HG03095 (cell line): ENCODE data around the gene NDC1.
"Not testable (repeated sequence)": the region's sequence is repeated elsewhere in the genome, so short reads cannot be mapped to it uniquely, and the experiment has no call there.

Experiments used
- ATAC-seq: cut with Tn5 transposase; IDR thresholded peaks from one replicate; pipeline ENCODE4 v1.9.1; 2021; ENCODE audit warnings: moderate library complexity; ENCODE audit not compliant: unreplicated experiment

The NDC1 gene

GRCh38 chr1:53766194-53766742 lies 71.8 kb downstream of the NDC1 start:
- ATAC-seq = no peak

GRCh38 chr1:53765657-53766056 lies 72.4 kb downstream of the NDC1 start:
- ATAC-seq = no peak

GRCh38 chr1:53763911-53764310 lies 74.2 kb downstream of the NDC1 start:
- ATAC-seq = no peak

GRCh38 chr1:53763461-53763860 lies 74.6 kb downstream of the NDC1 start:
- ATAC-seq = no peak

GRCh38 chr1:53760497-53760896 lies 77.6 kb downstream of the NDC1 start:
- ATAC-seq = not testable (repeated sequence)

- no peak for ATAC-seq
Measured at GRCh38 chr1:53755874-53756273, 82.2 kb downstream of the NDC1 start.

- ATAC-seq = no peak
Measured at GRCh38 chr1:53754484-53755312, 83.4 kb downstream of the NDC1 start.

- no peak for ATAC-seq
Measured at GRCh38 chr1:53752281-53752680, 85.8 kb downstream of the NDC1 start.

- ATAC-seq = no peak
Measured at GRCh38 chr1:53747841-53748240, 90.3 kb downstream of the NDC1 start.

GRCh38 chr1:53740621-53741105 lies 97.4 kb downstream of the NDC1 start:
- ATAC-seq = no peak

- peak; percentile 98 for ATAC-seq
Measured at GRCh38 chr1:53739109-53739681, 98.9 kb downstream of the NDC1 start, which contains the start of gene GLIS1. TSS of gene GLIS1 (minus strand) at chr1:53739164. CDS start at chr1:53738064, 1,100 bp downstream.

GRCh38 chr1:53738205-53739108 lies 99.6 kb downstream of the NDC1 start:
- no peak for ATAC-seq

- ATAC-seq = no peak
Measured at GRCh38 chr1:53737648-53738204, 100.4 kb downstream of the NDC1 start.

- ATAC-seq = no peak
Measured at GRCh38 chr1:53736290-53736689, 101.8 kb downstream of the NDC1 start.

GRCh38 chr1:53735681-53736080 lies 102.4 kb downstream of the NDC1 start:
- no peak for ATAC-seq

GRCh38 chr1:53735261-53735660 lies 102.8 kb downstream of the NDC1 start:
- ATAC-seq = no peak

- no peak for ATAC-seq
Measured at GRCh38 chr1:53734650-53735211, 103.4 kb downstream of the NDC1 start.

- ATAC-seq = no peak
Measured at GRCh38 chr1:53733975-53734649, 104.0 kb downstream of the NDC1 start.

- no peak for ATAC-seq
Measured at GRCh38 chr1:53733447-53733931, 104.6 kb downstream of the NDC1 start.

- no peak for ATAC-seq
Measured at GRCh38 chr1:53732912-53733317, 105.2 kb downstream of the NDC1 start.
